C4-2B (cell line): ENCODE results near the gene DERL3.

Source experiments
- CTCF ChIP-seq: fragments of 450-650 bp; conservative IDR thresholded peaks from 2 replicates; pipeline ENCODE4 v1.5.1; 2017; ENCODE audit warnings: mild to moderate bottlenecking
- ZFX ChIP-seq: fragments of 450-650 bp; IDR thresholded peaks from 2 replicates; pipeline ENCODE4 v1.6.1; 2017

GRCh38 chr22:23818541-23818940 is 20.3 kb downstream of the DERL3 start:
- TF ChIP-seq CTCF (no peak), ZFX (no peak)
